HG02973 (cell line): ENCODE measurements around the gene NCOA7.
"Not testable (repeated sequence)": the region's sequence is repeated elsewhere in the genome, so short reads cannot be mapped to it uniquely, and the experiment has no call there.

Experiments used
- ATAC-seq: cut with Tn5 transposase; IDR thresholded peaks from one replicate; pipeline ENCODE4 v1.9.1; 2021; ENCODE audit warnings: moderate library complexity; ENCODE audit not compliant: unreplicated experiment

The NCOA7 gene

DNA sequence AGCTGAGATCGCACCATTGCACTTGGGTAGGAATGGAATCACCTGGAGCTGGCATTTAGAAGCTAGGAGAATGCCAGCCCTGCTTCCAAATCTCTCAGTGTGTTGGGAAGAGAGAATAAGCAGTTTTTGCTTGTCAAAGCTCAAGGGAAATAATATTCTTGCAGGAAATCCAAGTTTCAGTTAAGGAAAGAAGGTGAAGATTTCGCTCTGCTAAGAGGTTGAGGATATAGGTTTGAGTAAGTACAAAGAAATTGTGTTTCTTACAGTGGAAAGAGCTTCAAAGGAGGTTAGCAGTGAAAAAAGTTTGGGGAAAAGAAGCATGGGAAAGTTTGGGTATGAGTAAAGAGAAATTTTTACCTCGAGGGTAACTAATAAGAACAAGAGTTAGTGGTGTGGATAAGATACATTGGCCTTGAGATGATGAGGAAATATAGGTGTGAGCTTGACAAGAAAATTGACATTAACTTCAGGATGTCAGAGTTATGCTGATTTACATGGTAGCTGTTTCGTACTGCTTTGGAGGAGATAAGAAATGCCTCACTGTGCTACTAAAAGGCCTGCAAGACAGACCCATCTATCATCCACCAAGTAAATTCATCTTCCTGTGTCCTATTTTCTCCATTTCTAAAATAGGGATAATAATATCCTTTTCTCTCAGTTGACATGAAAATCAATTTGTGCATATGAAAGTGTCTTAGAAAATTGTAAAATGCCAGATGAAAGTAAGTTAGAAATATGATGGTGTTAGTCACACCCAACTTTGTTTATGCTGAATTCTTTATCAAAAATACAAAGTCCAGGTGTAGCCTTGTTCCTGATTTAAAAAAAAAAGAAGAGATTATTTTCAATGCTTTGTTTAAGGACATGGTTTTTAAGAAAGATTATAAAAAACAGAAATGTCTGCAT lies 153.0 kb downstream of the NCOA7 start:
- ATAC-seq, result no peak

DNA sequence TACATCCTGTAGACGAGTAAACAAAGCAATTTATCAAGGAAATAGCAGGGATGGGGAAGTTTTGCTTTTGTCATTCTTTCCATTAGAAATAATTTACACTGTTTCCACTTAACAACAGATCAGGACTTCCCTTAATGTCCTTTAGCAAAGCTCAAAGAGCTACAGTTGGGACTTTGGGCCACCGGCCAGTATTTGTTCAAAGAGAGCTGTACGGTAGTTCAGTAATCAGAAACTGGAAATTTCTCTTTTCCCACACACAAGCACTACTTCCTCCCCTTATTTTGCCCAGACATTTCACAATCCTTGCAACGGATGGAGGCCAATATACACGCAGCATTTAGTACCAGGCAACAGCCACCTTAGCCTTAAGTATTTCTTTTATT lies 153.7 kb downstream of the NCOA7 start:
- no peak for ATAC-seq

DNA sequence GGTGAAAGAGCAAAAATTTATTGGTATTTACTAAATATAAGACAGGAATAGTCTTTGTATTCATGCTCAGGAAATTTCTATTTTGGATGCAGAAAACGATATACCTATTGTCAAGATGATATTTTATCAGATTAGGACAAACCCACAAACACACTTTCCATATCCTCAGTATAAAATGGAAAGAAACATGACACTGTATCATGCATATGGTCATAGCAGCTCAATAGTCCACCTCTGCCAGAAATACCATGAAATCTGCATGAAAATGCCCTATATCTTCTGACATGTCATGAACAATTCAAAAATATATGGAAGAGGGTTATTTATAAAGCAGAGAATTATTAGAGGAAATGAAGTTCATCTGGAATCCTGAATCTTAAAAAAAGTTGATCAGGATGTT lies 154.1 kb downstream of the NCOA7 start:
- ATAC-seq, result no peak

DNA sequence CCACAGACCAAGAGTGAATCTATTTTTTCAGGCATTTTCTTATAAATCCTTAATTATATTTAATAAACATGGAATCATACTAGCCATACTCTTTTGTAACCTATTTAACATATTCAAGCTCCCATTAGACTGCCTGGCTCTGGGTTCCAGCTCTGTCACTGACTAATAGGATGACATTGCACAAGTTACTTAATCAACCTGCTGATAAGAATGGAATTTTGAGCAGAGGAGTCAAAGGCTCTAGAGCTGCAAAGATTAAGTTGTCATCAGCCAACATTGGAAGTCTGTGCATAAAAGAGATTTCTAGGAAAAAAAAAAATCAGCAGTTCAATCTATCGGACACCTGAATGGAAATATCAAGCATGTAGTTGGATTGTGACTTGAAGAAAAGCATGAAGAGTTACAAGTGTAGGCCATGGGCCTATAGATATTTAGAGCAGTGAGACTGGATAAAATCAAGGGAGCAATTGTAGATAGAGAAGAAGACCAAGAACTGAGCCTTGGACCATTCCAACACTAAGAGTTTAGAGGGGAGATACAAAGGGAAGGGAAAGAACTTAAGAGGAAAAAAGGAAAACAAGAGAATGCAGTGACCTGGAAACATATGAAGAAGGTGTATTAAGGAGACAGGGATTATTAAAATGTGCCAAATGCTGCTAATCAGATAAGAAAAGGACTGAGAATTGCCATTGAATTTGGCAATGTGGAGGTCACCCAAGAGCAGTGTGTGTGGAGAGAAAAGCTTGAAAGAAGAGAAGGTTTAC lies 154.8 kb downstream of the NCOA7 start:
- no peak for ATAC-seq

DNA sequence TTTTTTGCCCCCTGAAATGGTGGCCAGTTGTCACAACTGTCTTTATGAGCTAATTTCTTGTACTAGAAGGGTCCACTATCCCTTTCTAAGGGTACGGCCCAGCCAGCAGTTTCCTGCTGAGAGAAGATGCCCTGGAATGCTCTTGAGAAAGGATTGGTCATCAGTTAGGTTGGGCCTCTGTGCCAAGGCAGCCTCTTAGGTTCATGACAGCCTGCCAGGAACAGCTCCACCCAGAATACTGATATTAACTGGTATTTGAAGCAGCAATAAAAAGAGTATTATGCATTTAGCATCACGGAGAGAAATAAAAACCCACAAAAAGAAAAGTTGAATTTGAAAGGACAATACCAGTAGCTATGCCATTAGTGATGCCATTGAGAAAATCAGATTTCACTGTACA lies 156.9 kb downstream of the NCOA7 start:
- ATAC-seq, result no peak

DNA sequence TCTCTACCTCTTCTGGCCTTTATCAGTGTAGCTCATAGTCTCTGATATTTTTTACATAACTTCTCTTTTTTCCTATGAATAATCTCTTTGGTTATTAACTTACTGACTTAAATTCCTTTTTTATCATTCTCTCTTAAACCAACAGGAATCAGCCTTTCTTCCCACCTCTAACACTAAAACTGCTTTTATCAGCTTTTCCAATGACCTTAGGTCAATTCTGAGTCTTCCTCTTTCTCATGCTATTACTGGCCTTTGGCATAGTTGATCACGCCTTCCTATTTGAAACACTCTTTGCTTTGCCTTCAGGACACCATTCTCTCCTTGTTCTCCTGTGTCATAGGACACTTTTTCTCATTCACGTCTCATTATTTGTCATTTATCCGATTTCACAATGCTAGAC lies 157.7 kb downstream of the NCOA7 start:
- no peak for ATAC-seq

DNA sequence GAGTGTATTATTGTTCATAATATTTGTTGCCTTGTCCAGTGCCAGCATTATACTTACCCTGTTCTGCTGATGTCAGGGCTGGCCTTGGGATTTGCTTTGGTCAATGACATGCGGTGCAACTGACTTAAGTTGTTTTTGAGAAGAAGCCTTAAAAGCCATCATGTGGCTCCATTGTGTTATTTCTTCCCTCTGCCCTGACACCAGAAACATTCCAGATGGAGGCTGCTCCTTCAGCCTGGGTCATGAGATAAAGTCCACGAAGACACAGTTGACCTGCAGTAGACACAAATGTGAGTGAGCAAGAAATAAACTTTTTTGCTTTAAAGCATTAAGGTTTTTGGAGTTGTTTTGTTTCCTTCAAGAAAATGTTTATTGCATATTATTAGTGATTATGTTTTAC lies 158.3 kb downstream of the NCOA7 start:
- ATAC-seq, result no peak

DNA sequence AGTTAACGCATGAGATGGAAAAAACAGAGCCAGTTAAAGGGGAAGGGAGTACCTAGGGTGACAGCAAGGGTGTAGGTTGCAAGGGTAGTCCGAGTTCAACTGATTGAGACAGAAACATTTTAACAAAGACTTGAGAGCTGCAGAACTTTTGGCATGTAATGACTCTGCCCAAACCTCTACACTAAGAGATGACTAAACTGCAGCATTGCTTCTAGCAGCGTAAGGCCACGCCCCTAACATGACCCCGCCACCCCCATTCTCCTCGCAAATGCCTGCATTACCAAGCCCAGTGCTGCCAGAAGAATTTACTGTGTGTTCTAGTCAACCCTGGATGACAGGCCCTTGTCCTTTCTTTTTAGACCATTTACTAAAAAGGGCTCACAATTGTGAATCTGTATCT lies 159.5 kb downstream of the NCOA7 start:
- no peak for ATAC-seq

DNA sequence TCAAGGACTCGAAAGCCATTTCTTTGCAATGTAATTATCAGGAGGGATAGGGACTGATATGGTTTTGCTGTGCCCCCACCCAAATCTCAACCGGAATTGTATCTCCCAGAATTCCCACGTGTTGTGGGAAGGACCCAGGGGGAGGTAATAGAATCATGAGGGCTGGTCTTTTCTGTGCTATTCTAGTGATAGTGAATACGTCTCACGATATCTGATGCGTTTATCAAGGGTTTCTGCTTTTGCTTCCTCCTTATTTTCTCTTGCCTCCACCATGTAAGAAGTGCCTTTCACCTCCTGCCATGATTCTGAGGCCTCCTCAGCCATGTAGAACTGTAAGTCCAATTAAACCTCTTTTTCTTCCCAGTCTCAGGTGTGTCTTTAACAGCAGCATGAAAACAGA lies 160.0 kb downstream of the NCOA7 start:
- not testable (repeated sequence) for ATAC-seq

DNA sequence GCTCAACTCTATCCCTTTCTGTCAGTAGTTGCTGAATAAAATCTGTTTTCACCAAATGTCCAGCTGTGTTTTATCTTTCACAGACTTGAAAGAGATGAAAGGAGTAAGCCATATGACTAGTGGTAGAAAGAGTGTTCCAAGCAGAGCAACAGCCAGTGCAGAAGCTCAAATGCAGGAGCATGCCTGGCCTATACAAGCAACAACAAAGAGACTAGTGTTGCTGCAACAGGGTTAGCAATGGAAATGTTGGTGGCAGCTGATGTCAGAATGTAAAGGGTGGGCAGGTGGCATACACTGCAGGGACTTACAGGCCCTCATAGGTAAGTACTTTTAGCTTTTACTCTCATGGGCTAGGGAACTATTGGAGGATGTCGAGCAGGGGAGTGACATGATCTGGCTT lies 160.6 kb downstream of the NCOA7 start:
- no peak for ATAC-seq

DNA sequence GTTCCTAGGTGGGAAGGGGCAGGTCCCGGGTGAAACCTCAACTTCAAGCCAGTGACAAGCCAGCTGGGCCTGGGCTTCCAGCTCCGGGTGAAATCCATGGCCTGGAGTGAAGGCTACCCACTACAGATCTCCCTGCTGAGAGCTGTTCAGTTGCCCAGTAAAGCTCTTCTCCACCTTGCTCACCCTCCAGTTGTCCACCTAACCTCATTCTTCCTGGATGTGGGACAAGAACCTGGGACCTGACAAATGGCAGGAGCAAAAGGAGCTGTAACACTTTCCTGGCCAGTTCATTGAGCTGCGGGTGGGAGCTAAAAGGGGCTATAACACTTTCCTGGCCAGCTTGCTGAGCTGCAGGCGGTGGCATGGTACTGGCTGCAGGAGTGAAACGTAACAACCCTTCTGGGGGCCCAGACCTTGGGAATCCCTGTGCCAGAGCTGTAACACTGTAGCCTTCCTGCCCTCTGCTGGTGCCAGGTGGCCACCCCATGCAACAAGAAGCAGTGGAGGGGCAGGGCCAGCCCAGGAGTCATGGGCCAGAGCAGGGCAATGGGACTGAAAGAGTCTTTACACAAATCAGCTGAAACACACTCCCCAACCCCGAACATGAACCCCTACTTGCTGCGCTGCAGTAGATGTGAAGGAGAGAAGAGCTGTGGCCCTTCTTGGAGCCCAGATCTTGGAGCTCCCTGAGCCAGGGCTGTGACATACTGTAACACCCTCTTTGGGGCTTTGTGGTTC lies 162.2 kb downstream of the NCOA7 start:
- no peak for ATAC-seq

DNA sequence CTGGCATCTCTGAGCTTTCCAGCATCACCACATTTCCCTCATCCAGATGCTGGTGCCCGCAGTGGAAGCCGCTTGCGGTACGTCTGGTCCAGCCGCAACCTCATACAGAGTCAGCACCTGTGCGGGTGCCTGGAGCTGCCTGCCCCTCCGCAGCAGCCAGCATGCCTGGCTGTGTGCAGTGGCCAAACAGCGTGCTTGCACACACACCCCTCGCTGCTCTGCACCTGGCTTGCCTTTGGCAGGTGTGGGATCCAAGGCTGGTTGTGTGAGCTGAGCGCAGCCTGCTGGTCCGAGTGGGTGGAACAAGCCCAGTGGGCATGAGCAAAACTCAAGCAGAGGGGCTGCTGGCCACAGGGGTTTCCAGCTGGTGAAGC lies 162.7 kb downstream of the NCOA7 start:
- no peak for ATAC-seq

DNA sequence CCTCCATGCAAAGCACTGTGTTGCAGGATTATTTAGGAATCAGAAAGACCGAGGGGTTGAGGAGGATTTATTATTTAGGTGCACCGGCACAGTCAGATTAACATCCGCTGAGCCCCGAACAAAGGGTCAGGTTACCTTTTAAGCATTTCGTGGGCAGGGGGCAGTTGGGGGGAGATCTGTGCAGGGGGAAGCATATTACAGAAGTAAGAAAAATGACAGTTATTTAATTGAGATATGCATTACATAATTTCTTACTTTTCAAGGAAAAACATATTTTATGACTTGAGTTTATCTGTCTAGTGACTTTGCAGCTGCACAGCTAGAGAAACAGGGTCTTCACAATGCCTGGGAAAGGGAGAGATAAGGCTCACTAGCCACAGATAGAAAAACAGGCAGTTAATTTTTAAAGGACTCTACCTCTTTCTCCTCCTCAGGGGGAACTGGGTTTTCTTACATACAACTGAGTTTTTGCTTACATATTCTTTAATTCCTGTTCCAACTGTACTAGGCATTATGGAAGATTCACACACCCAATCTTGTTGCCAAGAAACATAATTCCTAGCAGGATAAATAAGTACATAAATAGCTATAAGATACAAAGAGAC lies 164.1 kb downstream of the NCOA7 start:
- no peak for ATAC-seq

DNA sequence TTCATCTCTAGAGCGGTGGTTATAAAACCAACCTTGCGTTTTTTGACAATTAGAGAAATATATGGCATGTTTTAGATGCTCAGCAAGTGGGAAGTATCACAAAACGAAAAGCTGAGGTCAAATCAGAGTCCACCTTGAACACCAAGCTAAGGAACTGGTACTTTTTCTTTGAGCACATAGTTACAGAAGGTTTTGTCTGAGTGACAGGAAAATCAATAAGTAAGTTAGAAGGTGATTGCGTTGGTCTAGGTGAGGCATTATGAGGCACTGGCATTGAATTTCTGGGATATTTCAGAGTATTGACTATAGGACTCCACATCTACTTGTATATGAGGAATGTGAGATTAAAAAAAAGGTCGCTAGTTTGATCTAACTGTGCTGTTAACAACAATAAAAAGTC lies 165.2 kb downstream of the NCOA7 start:
- ATAC-seq, result no peak

DNA sequence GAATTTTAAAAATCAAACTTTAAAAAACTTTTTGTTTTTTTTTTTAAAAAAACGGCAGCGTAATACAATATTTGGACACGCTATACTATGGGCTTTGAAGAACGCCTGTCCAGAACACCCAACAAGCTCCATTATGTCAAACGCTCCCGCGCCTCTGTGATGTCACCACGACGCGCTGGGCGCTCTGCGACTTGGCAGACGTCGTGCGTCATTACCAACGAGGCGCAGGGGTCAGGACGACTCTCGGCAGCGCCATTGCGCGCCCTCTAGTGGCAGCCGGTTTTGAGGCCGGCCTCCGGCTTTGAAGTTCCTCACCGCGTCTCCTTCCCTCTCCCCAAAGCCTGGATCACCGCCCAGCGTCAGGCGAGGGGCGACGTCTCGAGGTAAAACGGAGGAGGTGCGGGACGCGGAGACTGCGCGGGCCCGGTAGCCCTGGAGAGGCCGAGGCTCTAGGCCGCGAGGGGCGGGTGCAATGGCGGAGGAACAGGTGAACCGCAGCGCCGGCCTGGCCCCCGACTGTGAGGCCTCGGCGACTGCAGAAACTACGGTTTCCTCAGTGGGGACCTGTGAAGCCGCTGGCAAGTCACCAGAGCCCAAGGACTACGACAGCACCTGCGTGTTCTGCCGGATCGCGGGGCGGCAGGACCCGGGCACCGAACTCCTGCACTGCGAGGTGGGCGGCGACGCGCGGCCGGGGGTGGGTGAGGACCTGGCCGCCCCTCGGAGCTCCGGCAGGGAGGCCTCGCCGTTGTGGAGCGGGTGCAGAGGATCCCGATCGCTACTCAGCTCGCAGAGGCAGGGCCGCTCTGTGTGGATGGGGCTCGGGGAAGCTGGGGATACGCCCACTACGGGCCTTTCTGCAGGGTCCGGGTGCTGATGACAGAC lies 166.0 kb downstream of the NCOA7 start, which contains the start of gene HINT3:
TSS of gene HINT3 (plus strand) at position 265 of the 885 bp plus-strand sequence. CDS start at position 473, 208 bp downstream.
- peak; percentile 93 for ATAC-seq

DNA sequence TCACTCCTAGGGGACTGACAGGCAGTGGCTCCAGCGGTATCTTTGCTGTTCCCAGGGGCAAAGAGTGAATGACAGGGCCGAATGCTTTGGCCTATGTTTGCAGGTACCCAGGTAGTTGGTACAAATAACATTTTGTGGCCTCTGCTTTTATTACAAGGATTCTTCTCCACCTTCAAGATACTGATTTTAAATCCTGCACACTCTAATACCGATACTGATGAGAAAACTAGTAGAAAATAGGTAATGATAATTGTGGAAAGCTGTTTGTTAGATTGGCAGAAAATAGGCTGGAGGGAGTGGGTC lies 166.6 kb downstream of the NCOA7 start:
- ATAC-seq, result no peak

DNA sequence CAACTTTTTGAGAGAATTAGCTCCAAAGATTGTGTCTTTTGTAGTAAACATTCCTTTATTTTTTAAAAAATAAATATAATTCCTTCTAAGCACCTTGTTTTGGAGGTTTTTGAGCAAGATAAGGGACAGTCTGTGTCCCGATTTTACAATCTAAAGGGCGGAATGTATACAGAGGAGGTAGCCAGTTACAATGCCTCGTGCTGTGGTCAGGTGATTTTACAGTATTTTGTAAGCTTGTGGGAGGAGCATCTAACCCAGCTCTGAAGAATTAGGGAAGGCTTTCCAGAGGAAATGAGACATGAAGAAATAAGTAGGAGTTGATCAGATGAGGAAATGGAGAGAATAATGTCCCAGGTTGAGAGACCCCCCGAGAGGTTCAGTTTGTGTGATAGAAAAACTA lies 167.1 kb downstream of the NCOA7 start:
- no peak for ATAC-seq

DNA sequence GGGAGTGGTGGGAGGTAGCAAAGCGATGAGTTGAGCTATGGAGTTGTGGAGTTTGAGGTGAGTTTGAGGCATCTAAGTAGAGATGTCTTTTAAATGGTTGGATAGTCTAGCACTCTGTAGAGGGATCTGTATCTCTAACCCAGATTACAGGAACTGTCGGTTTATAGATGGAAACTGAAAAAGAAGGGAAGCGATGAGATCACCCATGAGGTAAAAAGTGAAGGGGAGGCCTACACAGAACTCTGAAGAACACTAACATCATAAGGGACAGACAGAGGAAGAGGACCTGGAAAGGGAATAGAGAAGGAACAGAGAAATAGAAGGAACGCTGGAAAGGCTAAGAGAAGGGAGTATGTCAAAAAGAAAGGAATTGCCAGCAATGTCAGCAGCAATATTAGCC lies 168.3 kb downstream of the NCOA7 start:
- no peak for ATAC-seq

DNA sequence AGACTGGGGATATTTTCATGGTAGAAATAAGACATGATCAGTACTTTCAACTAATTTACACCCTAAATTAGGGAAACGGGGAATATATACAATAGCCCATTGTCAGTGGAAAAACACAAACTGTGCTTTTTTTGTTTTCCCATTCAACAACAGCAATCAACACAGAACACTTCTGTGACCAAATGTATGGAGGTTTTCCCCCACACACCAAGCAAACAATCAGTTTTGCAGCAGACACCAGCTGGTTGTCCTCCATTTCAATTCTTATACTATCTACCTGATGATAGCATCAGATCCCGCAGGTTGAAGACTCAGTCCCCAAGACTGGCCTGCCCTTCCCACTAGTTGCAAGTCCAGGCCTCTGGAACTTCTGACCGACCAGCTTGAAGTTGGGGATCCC lies 170.4 kb downstream of the NCOA7 start:
- ATAC-seq, result no peak

DNA sequence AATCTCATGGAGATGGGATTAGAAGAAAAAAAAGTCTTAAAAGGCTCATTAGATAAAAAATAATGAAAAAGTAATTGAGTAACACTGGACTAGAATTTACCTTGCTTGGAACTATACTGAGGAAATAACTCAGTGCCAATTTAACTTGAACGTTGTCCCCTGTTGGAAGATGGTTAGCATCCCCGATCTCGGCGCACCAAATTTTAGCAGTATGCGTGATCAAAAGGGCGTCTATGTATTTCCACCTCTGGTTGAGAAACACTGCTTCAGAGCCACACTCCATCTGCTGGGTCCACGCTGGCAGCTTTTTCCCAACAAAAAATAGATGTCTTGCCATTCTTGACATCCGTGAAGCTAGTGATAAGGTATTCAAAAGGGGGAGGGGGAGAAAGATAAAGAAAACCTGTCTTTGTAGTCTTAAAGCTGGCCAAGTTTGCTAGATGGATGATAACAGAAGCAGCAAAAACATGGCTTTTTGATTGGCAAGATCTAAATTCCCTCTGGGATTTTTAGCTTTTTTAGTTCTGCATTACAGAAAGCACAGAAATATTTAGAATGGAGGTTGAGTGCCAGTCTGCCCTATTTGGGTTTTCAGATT lies 172.2 kb downstream of the NCOA7 start:
- no peak for ATAC-seq
